Mesodermal cell (in vitro differentiated cells): ENCODE data around the gene WDR4.
"Not testable (repeated sequence)": the region's sequence is repeated elsewhere in the genome, so short reads cannot be mapped to it uniquely, and the experiment has no call there.

Experiments
- H3K27ac ChIP-seq: 2 replicates; pipeline ENCODE4 v1.7.0; 2013; ENCODE audit warnings: mild to moderate bottlenecking, low read depth, low read length, moderate library complexity; ENCODE audit not compliant: severe bottlenecking
- H3K36me3 ChIP-seq: 2 replicates; pipeline ENCODE4 v1.7.1; 2013; ENCODE audit warnings: mild to moderate bottlenecking, low read length, moderate library complexity; ENCODE audit not compliant: control insufficient read depth, insufficient read depth
- H3K4me1 ChIP-seq: one replicate; pipeline ENCODE4 v1.7.1; 2013; ENCODE audit warnings: mild to moderate bottlenecking, low read length; ENCODE audit not compliant: insufficient read depth, control insufficient read depth, poor library complexity, severe bottlenecking
- H3K4me3 ChIP-seq: 2 replicates; pipeline ENCODE4 v1.7.0; 2013; ENCODE audit warnings: low read length, control low read depth, mild to moderate bottlenecking; ENCODE audit not compliant: insufficient read depth, poor library complexity, severe bottlenecking; ENCODE audit errors: extremely low read depth
- H3K9me3 ChIP-seq: 2 replicates; pipeline ENCODE4 v1.7.1; 2013; ENCODE audit warnings: mild to moderate bottlenecking, low read length, moderate library complexity; ENCODE audit not compliant: control insufficient read depth
- WGBS, 2 experiments: methylation state at CpG; one replicate each; pipeline ENCODE4 v1.1.5; 2013; ENCODE audit warnings: missing lambda C conversion rate in 2 of 2; ENCODE audit not compliant: insufficient coverage in 2 of 2; 5-methylcytosine and 5-hydroxymethylcytosine counted together

WDR4 gene

GRCh38 chr21:42878678-42878992 is 704 bp downstream of the WDR4 start:
- Histone ChIP-seq H3K36me3 (peaks cover 24% of the 10 kb centered on the region), H3K27ac (peak overlapping the region; percentile 91), H3K4me1 (no peaks in the 10 kb centered on the region), H3K4me3 (peak overlapping the region; percentile 77), H3K9me3 (no peaks in the 10 kb centered on the region)
- 0 to 1% methylated on average over 11 of the region's 15 CpGs for WGBS, 2 experiments

GRCh38 chr21:42875811-42876210 is 3.5 kb downstream of the WDR4 start:
- H3K4me3 ChIP-seq, H3K27ac ChIP-seq, H3K4me1 ChIP-seq, H3K9me3 ChIP-seq: not testable (repeated sequence)
- peaks cover 53% of the 10 kb centered on the region for H3K36me3 ChIP-seq
- 97 to 100% methylated on average over 1 to 9 of the region's 10 CpGs for WGBS, 2 experiments

GRCh38 chr21:42873096-42873495 is 6.2 kb downstream of the WDR4 start:
- no peaks in the 10 kb centered on the region for H3K4me1 ChIP-seq
- no peaks in the 10 kb centered on the region for H3K9me3 ChIP-seq
- WGBS, 2 experiments = 97 to 98% methylated on average over 6 to 7 of the region's 7 CpGs
- no peak overlapping the region for H3K4me3 ChIP-seq
- no peak overlapping the region for H3K27ac ChIP-seq
- peaks cover 80% of the 10 kb centered on the region for H3K36me3 ChIP-seq

GRCh38 chr21:42868196-42868595 is 11.1 kb downstream of the WDR4 start:
- Histone ChIP-seq H3K4me3 (no peak overlapping the region), H3K4me1 (no peaks in the 10 kb centered on the region), H3K27ac (no peak overlapping the region), H3K36me3 (peaks cover 95% of the 10 kb centered on the region), H3K9me3 (no peaks in the 10 kb centered on the region)
- 83 to 99% methylated on average over 8 of the region's 10 CpGs for WGBS, 2 experiments

- 86 to 89% methylated on average over 8 of the region's 8 CpGs for WGBS, 2 experiments
- Histone ChIP-seq H3K36me3 (peaks cover 88% of the 10 kb centered on the region), H3K9me3 (no peaks in the 10 kb centered on the region), H3K4me1 (no peaks in the 10 kb centered on the region), H3K27ac (no peak overlapping the region), H3K4me3 (no peak overlapping the region)
Observed at GRCh38 chr21:42865776-42866160, 13.6 kb downstream of the WDR4 start.

GRCh38 chr21:42864815-42865775 is 14.2 kb downstream of the WDR4 start:
- Histone ChIP-seq H3K9me3 (no peaks in the 10 kb centered on the region), H3K4me1 (no peaks in the 10 kb centered on the region), H3K36me3 (peaks cover 88% of the 10 kb centered on the region), H3K4me3 (no peak overlapping the region), H3K27ac (no peak overlapping the region)
- WGBS, 2 experiments = 95 to 97% methylated on average over 24 of the region's 26 CpGs

- WGBS, 2 experiments = 89 to 96% methylated on average over 7 to 13 of the region's 14 CpGs
- Histone ChIP-seq H3K27ac (no peak overlapping the region), H3K4me3 (no peak overlapping the region), H3K36me3 (peaks cover 85% of the 10 kb centered on the region), H3K4me1 (no peaks in the 10 kb centered on the region), H3K9me3 (no peaks in the 10 kb centered on the region)
Observed at GRCh38 chr21:42864286-42864685, 15.1 kb downstream of the WDR4 start.

- 89 to 91% methylated on average over 11 to 13 of the region's 13 CpGs for WGBS, 2 experiments
- H3K4me1 ChIP-seq = no peaks in the 10 kb centered on the region
- H3K36me3 ChIP-seq = peaks cover 82% of the 10 kb centered on the region
- no peak overlapping the region for H3K27ac ChIP-seq
- no peak overlapping the region for H3K4me3 ChIP-seq
- no peaks in the 10 kb centered on the region for H3K9me3 ChIP-seq
Observed at GRCh38 chr21:42863504-42863870, 15.9 kb downstream of the WDR4 start.

- 95% methylated on average over 18 to 21 of the region's 21 CpGs for WGBS, 2 experiments
- H3K36me3 ChIP-seq = peaks cover 82% of the 10 kb centered on the region
- H3K4me1 ChIP-seq = no peaks in the 10 kb centered on the region
- no peaks in the 10 kb centered on the region for H3K9me3 ChIP-seq
- no peak overlapping the region for H3K4me3 ChIP-seq
- no peak overlapping the region for H3K27ac ChIP-seq
Observed at GRCh38 chr21:42862774-42863503, 16.4 kb downstream of the WDR4 start.

- peaks cover 82% of the 10 kb centered on the region for H3K36me3 ChIP-seq
- WGBS, 2 experiments = 95 to 98% methylated on average over 26 to 29 of the region's 29 CpGs
- no peaks in the 10 kb centered on the region for H3K4me1 ChIP-seq
- no peak overlapping the region for H3K27ac ChIP-seq
- no peaks in the 10 kb centered on the region for H3K9me3 ChIP-seq
- H3K4me3 ChIP-seq = no peak overlapping the region
Observed at GRCh38 chr21:42861848-42862400, 17.4 kb downstream of the WDR4 start.
